HL-60 (cell line): ENCODE results near the gene RHOBTB1.
A peak's percentile ranks its signal among the peaks of the same experiment; 100 is the strongest.

Source experiments
- DNase-seq, 2 experiments: peaks; one replicate each; pipeline ENCODE4 v3.0.0-alpha.2; 2010 to 2020; ENCODE audit warnings: low read depth in 1 of 2, low spot score in 1 of 2
- H3K27ac ChIP-seq: fragments of 250-450 bp; sonication (Bioruptor Pico); replicated peaks from 2 replicates; pipeline ENCODE4 v1.5.1; 2020; ENCODE audit warnings: mild to moderate bottlenecking, moderate library complexity
- H3K27me3 ChIP-seq: fragments of 250-450 bp; sonication (Bioruptor Pico); 2 replicates; pipeline ENCODE4 v1.5.1; 2021; ENCODE audit warnings: mild to moderate bottlenecking, moderate library complexity; ENCODE audit not compliant: insufficient read depth, poor library complexity, severe bottlenecking
- H3K4me3 ChIP-seq: replicated peaks from 2 replicates; pipeline ENCODE4 v1.5.1; 2011; ENCODE audit warnings: mild to moderate bottlenecking, control low read depth, low read length; ENCODE audit not compliant: insufficient read depth
- CTCF ChIP-seq: IDR thresholded peaks from one replicate; pipeline ENCODE4 v1.5.1; 2011; ENCODE audit warnings: low read length, control low read depth, inconsistent platforms; ENCODE audit not compliant: insufficient read depth
- GABPA ChIP-seq: IDR thresholded peaks from 2 replicates; pipeline ENCODE4 v1.6.1; 2012; ENCODE audit warnings: low read depth
- POLR2AphosphoS5 ChIP-seq: IDR thresholded peaks from 2 replicates; pipeline ENCODE4 v1.6.1; 2012; ENCODE audit warnings: low read depth
- REST ChIP-seq: IDR thresholded peaks from 2 replicates; pipeline ENCODE4 v1.6.1; 2012; ENCODE audit warnings: low read depth; ENCODE audit not compliant: insufficient replicate concordance
- SPI1 ChIP-seq: IDR thresholded peaks from 2 replicates; pipeline ENCODE4 v1.6.1; 2012; ENCODE audit warnings: low read depth, mild to moderate bottlenecking, borderline replicate concordance

RHOBTB1 gene

GRCh38 chr10:60883187-60883586 lies 60.8 kb downstream of the RHOBTB1 start:
- DNase-seq: peak in 1 of 2 experiments; percentile 7
- Histone ChIP-seq H3K27me3 (no peaks in the 10 kb centered on the region), H3K4me3 (no peak overlapping the region), H3K27ac (no peak overlapping the region)
- TF ChIP-seq REST: no peak
- TF ChIP-seq CTCF: peak; percentile 4

DNA sequence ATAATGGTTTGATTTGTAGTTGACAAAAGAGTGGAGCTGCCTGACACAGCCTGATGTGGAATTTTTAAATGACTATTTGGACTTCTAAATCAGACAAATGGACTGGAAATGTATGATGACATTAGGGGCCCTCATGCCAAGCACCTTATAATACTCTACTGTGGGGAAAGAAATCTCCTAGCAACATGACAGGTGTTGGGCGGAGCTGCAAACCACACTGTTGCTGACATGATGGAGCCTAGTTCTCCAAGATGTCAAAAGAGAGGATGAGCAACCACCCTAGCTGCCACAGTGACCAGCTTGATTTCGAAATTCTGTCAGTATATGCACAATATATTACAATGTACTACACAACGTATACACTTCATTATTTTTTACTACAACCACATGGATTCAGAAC lies 65.8 kb downstream of the RHOBTB1 start:
- no peak overlapping the region for H3K27ac ChIP-seq

DNA sequence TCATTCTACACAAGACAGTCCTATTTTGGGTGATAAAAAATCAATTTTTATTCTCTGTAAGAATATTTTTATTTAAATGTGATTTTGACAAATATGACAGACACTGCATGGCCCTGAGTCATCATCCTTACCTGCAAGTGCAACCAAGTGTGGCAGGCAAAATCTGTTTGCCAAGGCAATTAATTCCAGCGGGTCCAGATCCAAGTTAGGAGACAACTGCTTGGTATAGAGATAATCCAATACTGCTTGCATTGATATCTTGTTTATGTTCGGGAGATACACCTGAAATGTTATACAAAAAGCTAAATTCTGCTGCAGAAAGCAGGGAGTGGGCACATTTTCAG lies 66.2 kb downstream of the RHOBTB1 start:
- TF ChIP-seq CTCF: no peak
- no peak for TF ChIP-seq SPI1
- TF ChIP-seq GABPA: no peak
- no peak for TF ChIP-seq REST
- TF ChIP-seq POLR2AphosphoS5: no peak
- DNase-seq: no peak
- Histone ChIP-seq H3K4me3 (no peak overlapping the region), H3K27me3 (no peaks in the 10 kb centered on the region), H3K27ac (no peak overlapping the region)

More for the DNA sequence above, 65.8 kb downstream of the RHOBTB1 start:
- DNase-seq: peak in 1 of 2 experiments; percentile 62
- TF ChIP-seq POLR2AphosphoS5 (no peak), GABPA (no peak), CTCF (no peak), REST (no peak), SPI1 (no peak)
- no peak overlapping the region for H3K4me3 ChIP-seq
- no peaks in the 10 kb centered on the region for H3K27me3 ChIP-seq
